Panc1 (cell line): ENCODE measurements around the gene HOXC9.

Source experiments
- POLR2AphosphoS5 ChIP-seq: IDR thresholded peaks from 2 replicates; pipeline ENCODE4 v1.6.1; 2012; ENCODE audit warnings: mild to moderate bottlenecking, low read depth, low read length, moderate library complexity
- SIN3A ChIP-seq: IDR thresholded peaks from 2 replicates; pipeline ENCODE4 v1.6.1; 2012; ENCODE audit warnings: low read depth, mild to moderate bottlenecking, low read length, moderate library complexity, borderline replicate concordance; ENCODE audit not compliant: insufficient read depth
- TCF7L2 ChIP-seq: IDR thresholded peaks from 2 replicates; pipeline ENCODE4 v1.6.1; 2011; ENCODE audit warnings: mild to moderate bottlenecking, low read depth, low read length, inconsistent platforms
- TF ChIP-seq, protein P1 (sequence below): fragments of 450-650 bp; IDR thresholded peaks from 2 replicates; pipeline ENCODE4 v1.5.1; 2017; ENCODE audit warnings: mild to moderate bottlenecking
- TF ChIP-seq, protein P2 (sequence below), 2 experiments: IDR thresholded peaks; 2 replicates each; pipeline ENCODE4 v1.6.1; 2011 to 2012; ENCODE audit warnings: low read depth in 2 of 2, control low read depth in 1 of 2, low read length in 1 of 2, mild to moderate bottlenecking in 1 of 2, moderate library complexity in 1 of 2; ENCODE audit not compliant: insufficient read depth in 1 of 2

DNA sequence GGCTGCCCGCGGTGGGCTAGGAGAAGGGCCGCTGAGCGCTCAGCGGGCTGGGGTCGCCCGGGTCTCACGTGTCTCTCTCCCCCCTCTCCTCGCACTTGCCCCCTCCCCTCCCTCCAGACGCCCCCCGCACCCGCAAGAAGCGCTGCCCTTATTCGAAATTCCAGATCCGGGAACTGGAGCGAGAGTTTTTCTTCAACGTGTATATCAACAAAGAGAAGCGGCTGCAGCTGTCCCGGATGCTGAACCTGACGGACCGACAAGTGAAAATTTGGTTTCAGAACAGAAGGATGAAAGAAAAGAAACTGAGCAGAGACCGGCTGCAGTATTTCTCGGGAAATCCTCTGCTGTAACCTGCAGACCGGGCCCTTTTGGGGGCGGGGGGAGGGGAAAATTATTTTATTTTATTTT, 24.9 kb upstream of the HOXC9 start:
- TF ChIP-seq, protein P1, sequence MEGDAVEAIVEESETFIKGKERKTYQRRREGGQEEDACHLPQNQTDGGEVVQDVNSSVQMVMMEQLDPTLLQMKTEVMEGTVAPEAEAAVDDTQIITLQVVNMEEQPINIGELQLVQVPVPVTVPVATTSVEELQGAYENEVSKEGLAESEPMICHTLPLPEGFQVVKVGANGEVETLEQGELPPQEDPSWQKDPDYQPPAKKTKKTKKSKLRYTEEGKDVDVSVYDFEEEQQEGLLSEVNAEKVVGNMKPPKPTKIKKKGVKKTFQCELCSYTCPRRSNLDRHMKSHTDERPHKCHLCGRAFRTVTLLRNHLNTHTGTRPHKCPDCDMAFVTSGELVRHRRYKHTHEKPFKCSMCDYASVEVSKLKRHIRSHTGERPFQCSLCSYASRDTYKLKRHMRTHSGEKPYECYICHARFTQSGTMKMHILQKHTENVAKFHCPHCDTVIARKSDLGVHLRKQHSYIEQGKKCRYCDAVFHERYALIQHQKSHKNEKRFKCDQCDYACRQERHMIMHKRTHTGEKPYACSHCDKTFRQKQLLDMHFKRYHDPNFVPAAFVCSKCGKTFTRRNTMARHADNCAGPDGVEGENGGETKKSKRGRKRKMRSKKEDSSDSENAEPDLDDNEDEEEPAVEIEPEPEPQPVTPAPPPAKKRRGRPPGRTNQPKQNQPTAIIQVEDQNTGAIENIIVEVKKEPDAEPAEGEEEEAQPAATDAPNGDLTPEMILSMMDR = no peak
- no peak for TF ChIP-seq POLR2AphosphoS5
- no peak for TF ChIP-seq SIN3A
- TF ChIP-seq TCF7L2 = no peak
- TF ChIP-seq, protein P2, sequence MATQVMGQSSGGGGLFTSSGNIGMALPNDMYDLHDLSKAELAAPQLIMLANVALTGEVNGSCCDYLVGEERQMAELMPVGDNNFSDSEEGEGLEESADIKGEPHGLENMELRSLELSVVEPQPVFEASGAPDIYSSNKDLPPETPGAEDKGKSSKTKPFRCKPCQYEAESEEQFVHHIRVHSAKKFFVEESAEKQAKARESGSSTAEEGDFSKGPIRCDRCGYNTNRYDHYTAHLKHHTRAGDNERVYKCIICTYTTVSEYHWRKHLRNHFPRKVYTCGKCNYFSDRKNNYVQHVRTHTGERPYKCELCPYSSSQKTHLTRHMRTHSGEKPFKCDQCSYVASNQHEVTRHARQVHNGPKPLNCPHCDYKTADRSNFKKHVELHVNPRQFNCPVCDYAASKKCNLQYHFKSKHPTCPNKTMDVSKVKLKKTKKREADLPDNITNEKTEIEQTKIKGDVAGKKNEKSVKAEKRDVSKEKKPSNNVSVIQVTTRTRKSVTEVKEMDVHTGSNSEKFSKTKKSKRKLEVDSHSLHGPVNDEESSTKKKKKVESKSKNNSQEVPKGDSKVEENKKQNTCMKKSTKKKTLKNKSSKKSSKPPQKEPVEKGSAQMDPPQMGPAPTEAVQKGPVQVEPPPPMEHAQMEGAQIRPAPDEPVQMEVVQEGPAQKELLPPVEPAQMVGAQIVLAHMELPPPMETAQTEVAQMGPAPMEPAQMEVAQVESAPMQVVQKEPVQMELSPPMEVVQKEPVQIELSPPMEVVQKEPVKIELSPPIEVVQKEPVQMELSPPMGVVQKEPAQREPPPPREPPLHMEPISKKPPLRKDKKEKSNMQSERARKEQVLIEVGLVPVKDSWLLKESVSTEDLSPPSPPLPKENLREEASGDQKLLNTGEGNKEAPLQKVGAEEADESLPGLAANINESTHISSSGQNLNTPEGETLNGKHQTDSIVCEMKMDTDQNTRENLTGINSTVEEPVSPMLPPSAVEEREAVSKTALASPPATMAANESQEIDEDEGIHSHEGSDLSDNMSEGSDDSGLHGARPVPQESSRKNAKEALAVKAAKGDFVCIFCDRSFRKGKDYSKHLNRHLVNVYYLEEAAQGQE (IDR thresholded peaks at IDR 0.05; ENCODE audit: insufficient read depth in 1 of 2, low read depth in 2 of 2, low read length in 1 of 2) = no peak
